GM12874 (cell line): ENCODE measurements around the gene REN.

Source experiments
- TF ChIP-seq, protein P1 (sequence below): IDR thresholded peaks from 2 replicates; pipeline ENCODE4 v1.5.1; 2011; ENCODE audit warnings: low read depth, mild to moderate bottlenecking, control low read depth, low read length, moderate library complexity; ENCODE audit not compliant: insufficient read depth

REN gene

DNA sequence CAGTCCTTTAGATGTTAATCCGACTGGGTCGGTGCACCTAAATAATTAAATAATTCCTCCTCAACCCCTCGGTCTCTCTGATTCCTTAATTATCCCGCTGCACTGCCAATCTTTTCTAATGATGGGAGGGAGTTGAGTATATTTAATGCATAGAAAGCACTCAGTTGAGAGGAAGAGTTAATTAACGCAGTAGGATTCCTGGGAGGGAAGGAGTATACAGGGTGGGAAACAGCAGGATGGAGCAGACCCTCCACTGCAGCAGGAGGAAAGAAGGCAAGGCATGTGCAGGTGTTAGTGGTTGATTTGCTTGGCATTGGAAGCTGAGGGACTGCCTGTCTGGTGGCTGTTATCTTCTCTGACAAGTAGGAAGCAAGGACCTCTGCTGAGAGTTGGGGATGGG lies 9.9 kb upstream of the REN start:
- TF ChIP-seq, protein P1, sequence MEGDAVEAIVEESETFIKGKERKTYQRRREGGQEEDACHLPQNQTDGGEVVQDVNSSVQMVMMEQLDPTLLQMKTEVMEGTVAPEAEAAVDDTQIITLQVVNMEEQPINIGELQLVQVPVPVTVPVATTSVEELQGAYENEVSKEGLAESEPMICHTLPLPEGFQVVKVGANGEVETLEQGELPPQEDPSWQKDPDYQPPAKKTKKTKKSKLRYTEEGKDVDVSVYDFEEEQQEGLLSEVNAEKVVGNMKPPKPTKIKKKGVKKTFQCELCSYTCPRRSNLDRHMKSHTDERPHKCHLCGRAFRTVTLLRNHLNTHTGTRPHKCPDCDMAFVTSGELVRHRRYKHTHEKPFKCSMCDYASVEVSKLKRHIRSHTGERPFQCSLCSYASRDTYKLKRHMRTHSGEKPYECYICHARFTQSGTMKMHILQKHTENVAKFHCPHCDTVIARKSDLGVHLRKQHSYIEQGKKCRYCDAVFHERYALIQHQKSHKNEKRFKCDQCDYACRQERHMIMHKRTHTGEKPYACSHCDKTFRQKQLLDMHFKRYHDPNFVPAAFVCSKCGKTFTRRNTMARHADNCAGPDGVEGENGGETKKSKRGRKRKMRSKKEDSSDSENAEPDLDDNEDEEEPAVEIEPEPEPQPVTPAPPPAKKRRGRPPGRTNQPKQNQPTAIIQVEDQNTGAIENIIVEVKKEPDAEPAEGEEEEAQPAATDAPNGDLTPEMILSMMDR = no peak

DNA sequence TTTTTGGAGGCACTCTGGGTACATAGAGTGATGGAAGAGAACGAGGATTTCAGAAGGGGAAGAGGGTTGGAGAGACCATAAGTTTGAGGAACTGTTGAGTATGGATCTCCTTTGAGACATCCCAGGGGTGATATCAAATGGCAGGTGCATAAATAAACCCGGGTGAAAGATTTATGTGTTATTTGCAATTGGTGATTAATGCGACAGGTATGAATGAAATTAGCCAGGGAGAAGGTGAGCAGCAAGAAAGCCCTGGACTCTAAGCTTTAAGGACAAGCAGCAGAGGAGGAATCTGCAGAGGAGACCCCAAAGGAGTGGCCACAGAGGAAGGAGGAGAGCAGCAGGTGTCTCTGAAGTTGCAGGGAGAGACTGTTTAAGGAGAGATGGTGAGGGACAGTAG lies 8.8 kb upstream of the REN start:
- TF ChIP-seq, protein P1 = no peak

DNA sequence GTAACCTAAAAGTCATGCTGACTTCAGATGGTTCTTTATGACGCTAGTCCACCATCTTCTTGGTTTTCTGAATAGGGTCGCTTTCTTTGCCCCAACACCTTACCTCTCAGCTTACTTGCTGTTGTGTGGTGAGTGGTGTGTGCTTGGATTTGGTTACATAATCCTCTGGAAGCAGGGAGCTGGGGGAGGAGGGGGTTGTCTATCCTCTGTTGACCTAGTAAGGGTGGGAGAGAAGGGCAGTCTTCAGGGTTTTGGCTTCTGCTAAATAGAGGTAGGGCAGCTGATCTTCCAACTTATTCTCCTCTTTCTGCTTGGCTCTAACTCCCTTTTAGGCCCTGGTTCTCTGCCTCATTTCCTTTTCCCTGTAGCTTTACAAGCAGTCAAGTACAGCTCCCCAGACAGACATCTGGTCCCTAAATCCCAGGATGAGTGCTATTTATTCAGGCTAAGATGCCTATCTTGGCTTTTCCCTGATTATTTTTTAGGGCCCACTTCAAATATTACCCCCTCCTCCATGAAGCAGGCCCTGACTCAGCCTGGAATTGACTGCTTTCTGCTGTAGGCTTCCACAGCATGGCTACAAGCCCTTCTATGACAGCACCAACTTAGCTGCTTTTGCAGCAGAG lies 6.4 kb upstream of the REN start:
- TF ChIP-seq, protein P1 = no peak

DNA sequence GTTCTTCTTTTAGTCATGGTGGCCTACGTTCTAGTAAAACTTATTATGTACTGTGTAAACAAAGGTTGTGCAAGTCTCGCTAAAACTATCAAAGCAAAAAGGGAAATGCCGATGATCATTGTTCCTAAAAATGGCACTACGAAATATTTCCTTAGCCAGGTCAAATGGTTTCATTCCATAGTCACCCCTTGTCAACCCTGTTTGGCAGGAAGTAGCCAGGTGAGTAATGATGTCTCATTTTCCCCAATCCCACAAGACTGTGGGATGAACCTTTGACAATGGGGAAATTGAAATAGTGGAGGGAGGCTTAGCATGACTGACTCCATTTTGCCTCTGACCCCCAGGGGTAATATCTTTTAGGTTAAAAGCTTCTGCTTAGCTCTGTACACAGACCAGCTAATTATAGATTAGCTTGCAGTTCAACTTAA lies 5.6 kb upstream of the REN start:
- TF ChIP-seq, protein P1 = no peak

DNA sequence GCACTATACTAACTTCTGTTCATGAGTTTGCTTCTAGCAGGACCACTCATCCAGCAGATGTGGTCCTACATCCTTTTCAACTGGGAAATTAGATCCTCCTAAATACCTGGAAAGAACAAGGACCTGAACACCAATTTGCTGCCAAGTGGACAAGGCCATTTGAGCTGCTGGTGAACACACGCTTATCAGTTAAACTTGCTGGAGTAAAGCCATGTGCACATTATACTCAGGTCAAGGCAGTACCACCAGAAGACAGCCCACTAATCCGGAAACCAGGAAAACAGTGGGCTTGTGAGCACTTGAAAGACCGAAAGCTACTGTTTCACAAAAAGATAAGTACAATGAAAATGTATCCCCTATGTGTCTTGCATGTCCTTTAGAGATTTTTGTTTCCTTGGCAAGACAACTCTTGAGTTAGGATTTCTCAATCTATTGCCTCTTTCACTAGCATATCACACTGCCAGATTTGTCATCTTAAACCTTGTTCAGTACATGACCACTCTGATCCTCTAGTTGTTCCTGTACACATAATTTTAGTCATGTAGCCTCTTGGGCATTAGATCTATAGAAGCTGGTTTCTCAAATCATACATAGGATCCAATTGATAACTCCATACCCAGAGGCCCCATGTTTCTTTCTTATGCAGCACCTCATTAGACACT lies 4.5 kb upstream of the REN start:
- TF ChIP-seq, protein P1 = no peak

DNA sequence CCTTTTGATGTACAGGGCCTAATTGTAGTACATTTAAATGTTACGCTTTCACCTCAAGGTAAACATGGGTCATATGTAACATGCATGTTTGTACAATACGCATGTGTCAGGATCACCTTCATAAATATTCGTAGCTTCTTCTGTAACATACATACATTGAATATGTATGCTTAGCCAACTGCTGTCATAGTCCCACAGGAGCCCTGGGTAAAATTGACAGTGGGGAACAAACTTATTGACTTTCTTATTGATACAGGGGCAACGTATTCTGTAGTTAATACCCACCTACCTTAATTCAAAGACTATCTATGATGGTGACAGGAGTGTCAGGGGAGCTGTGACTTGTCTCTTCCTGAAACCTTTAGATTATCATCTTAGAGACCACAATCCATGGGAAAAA lies 3.7 kb upstream of the REN start:
- TF ChIP-seq, protein P1 = no peak

DNA sequence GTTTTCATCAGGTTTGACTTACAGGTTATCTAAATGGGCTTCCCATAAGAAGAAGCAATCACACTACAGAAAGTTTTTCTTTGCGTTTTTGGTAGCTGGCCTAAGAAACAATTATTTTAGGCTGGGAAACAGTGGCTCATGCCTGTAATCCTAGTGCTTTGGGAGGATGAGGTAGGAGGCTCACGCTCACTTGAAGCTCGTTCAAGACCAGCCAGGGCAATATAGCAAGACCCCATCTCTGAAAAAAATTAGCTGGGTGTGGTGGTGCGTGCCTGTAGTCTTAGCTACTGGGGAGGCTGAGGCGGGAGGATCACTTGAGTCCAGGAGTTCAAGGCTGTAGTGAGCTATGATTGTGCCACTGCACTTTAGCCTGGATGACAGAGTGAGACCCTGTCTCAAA lies 1.6 kb upstream of the REN start:
- TF ChIP-seq, protein P1 = no peak
